Fibroblast of gingiva (primary cell): ENCODE results near the gene MBNL1.

Source experiments
- DNase-seq: peaks from one replicate; pipeline ENCODE4 v3.0.0-alpha.2; 2011; ENCODE audit warnings: low read depth

The MBNL1 gene

DNA sequence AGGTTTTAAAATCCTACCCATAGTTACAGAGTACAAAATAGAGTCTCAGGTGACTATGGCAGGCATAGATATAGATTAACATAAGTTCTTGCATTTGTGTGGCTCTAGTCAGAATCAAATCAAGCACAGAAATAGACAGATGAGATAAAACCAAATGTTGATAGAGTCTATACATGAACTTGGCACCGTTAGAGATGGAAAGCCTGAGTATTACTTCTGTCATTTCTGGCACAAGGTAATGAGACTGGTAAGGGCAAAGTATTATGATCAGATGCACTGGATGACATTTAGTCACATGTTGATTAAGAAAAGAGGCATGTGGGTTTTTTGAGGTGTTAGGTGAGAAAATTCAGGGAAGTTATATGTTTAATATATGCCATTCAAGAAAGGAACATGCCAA lies 219.7 kb downstream of the MBNL1 start:
- no peak for DNase-seq

DNA sequence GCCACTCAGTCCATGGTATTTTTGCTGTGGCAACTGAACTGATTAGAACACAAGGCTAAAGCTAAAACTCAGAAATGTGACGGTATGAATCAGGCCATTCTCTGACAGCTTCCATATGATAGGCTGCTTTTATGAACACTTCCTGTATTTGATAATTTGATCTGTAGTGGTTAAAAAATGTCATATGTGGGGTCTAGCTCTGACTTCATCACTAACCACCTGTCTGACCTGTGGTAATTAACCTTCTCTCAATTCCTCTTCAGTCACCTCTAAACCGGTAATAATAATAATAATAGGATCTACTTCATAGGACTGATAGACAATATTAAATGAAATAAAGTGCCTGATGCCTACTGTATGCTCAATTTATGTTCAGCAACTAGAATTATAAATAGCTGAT lies 223.2 kb downstream of the MBNL1 start:
- no peak for DNase-seq

DNA sequence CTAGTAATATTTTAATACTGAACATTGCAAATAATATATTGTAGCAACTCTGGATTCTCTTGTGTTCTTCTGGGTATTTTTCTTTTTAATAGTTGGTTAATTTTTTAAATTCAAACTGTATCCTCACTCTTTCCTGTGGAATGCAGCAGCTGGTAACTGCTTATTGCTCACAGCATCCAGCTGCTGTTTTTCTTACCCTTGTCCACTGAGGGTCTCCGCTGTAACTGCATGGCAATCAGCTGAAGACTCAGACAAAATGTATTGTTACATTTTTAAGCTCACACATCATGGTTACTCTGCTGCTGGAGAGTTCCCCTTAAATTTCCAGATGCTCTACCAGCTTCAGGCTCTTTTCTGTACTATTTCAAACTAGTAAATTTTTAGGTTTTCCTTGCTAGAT lies 227.6 kb downstream of the MBNL1 start:
- DNase-seq, result no peak

DNA sequence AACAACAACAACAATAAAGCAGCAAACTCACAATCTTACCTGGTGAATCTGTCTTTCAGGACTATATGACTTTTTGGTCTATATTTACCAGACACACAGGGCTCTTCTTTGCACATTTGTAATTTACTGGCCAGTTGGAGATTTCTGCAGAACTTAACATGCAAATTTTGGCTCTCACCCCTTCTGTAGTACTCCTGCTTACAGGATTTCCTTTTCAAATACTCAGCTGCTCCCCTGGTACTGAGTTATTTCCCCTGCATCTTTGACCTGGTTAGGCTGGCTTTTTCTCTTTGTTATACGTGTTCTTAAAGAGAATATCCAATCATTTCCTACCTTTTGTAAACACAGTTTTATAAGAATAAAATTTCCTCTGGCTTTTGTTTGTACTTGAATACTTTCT lies 228.0 kb downstream of the MBNL1 start:
- no peak for DNase-seq

DNA sequence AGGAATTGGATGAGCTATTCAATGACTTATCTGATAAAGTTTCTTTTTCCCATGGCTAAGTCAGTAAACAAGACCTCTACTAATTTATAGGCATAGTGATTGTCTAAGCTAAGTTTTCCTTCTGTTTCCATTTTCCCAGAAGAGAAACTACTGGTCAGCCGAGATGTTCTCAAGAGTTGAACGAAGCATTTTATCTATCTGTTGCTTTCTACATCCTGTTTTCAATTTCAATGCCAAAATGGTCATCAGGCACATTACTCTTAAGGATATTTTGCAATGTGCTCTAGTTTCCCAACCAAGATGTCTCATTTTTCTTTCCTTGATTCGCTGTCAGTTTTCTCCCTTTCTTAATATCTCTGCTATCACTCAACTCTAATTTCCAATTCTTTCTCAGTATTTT lies 228.7 kb downstream of the MBNL1 start:
- peak; percentile 73 for DNase-seq

DNA sequence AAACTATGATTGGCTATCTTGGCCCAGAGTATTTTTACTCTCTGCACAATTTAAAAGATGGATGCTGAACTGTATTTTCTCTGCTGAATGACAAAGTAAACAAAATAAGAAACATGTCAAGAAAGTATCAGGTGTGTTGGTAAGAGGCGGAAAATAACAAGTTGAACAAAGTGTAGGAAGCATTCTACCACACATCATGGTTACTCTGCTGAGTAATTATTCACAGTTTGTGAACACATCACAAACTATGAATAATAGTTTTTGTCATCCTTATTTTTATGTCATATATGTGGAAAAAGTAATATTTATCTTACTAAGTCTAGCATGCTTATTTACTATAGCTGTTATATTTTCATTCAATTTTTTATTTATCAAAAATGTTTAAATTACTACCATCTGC lies 229.2 kb downstream of the MBNL1 start:
- DNase-seq, result no peak

DNA sequence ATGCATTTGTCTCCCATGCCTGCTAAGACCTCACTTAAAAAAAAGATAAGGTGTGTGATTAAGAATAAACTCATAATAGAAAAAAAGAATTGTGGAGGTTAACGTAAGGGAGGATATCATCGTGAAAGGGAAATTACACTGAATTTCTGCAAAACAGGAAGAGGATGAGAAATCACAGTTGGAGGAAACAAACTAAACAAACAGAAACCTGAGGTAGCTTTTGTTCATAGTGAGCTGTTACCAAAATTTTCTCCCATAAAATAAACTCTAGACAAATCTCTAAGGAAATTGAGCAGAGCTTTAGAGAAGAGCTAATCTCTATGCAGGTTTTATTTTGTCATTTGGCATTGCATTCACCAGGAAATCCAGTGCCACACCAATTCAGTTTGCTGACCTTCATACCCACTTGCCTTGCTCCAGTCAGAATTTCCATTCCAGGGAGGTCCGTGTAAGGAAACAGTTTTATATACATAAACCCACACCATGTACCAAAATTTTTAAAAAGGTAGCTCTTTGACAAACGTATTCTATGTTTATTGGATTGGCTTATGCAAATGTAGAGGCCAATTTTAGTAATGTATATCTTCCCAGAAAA lies 231.2 kb downstream of the MBNL1 start:
- no peak for DNase-seq

DNA sequence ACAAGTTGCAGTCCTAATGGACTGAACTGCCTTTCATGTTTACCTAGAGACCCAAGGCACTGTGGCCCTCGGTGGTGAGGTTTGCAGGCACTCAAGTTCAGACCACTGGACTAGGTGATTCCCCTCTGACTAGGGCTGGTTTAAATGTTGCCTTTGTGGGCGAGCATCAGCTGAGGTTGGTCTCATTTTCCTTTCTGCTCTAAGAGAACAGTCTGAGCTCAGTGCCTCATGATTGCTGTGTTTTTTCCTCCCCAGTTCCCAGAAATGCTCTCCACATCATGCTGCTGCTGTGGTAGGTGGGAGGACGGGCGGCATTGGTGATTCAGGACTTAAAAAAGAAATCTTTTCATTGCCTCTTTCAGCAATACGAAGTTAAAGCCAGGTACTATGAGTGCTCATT lies 237.2 kb downstream of the MBNL1 start:
- no peak for DNase-seq

DNA sequence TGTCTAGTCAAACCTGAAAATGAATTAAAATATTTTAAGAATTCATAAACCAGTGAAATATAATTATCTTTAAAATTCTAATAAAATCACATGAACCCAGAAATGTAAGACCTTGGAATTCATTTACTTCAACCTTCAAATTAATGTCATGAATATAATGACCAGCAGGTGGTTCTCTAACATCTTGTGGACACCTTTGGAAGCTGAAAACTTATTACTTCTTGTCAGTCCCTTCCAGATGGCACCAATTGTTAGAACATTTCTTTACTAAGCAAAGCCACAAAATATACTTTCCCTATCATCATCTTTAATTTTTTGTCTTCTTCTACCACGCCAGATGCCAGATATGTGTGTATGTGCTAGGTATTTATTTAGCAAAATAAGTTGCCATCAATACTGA lies 240.0 kb downstream of the MBNL1 start:
- no peak for DNase-seq

DNA sequence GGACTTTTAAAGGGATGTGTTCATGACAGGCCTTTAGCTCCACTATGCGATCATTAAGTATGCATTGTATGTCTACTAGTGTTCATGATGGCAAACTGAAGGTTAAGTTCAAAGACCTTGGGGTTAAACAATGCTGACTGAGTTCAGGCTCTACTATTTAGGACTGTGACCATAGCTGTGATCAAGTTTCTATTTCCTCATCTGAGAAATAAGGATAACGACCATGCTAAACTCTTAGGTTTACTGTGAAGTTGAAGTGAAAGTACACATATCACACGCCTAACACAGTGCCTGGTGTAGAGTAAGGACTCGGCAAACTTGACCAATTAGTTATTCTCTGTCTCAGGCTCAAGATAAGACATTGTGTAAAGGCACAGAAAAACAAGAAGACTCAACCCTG lies 243.2 kb downstream of the MBNL1 start:
- no peak for DNase-seq

DNA sequence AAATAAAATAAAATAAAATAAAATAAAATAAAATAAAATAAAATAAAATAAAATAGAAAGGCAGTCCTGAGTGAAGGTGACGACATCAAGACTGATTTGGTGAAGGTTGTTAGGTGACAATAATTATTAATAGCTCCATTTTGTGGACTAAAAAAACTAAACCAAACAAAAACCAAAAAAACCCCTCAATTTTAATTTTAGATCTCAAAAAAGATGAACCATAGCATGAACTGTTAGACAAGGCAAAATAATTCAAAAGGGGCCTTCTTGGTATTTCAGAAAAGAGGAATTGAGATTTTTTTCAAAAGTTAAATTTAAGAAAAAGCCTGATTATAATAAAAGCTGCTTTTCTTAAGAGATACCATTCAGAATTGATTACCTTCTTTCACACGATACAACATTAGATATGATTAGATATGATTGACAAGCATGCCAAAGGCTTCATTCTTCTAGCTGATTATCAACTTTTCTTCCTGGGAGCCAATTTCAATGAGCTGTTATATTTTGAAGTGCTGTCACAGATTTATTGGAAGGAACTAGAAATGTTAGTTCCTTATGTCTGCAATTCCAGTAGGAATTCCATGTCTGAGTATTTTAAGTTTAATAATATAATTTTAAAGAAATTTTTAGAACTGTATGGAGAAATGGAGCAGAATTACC lies 244.7 kb downstream of the MBNL1 start:
- DNase-seq, result no peak
